Right renal pelvis (tissue), 4 donors: ENCODE measurements around the gene PEX12. TPM values are rescaled to one million over a fixed set of nuclear protein-coding genes. Genes with fewer than 3 reads are reported as not detected.
"Not testable (repeated sequence)": the region's sequence is repeated elsewhere in the genome, so short reads cannot be mapped to it uniquely, and the experiment has no call there.

Experiments used
- DNase-seq, 4 donors: peaks; one replicate each; pipeline ENCODE4 v3.0.0-alpha.2; 2013; ENCODE audit warnings: low read depth in 4 of 4, low spot score in 3 of 4, missing footprints in 1 of 4
- polyA plus RNA-seq, 4 donors: library from polyadenylated mRNA; unstranded; fragments of 120-200 nt; gene quantifications; one replicate each; pipeline ENCODE4 v1.2.1, GENCODE V29; 2013; ENCODE audit not compliant: insufficient read length in 4 of 4

PEX12 gene
- polyA plus RNA-seq: 10 to 100 TPM; 11.8 to 14.9 (median 13.4) TPM

- peak; percentile 76 to 91 (median 84) for DNase-seq
These were observed at the start of gene PEX12 for GRCh38 chr17:35578197-35578928. Gene PEX12, minus strand, starts transcription at chr17:35578571. Its CDS starts 550 bp downstream, at chr17:35578021.

- DNase-seq: peak in 2 of 4 donors; percentile 3 to 12
These were observed 49.0 kb upstream of the PEX12 start for GRCh38 chr17:35627417-35627816.

GRCh38 chr17:35621768-35622167 lies 43.4 kb upstream of the PEX12 start:
- no peak for DNase-seq

- no peak for DNase-seq
These were observed 40.3 kb upstream of the PEX12 start for GRCh38 chr17:35618628-35619027.

- DNase-seq: no peak
These were observed 39.1 kb upstream of the PEX12 start for GRCh38 chr17:35617505-35617904.

GRCh38 chr17:35616536-35616935 lies 38.2 kb upstream of the PEX12 start:
- no peak for DNase-seq

- no peak for DNase-seq
These were observed 36.4 kb upstream of the PEX12 start for GRCh38 chr17:35614810-35615209.

- DNase-seq: peak; percentile 18 to 35 (median 25)
These were observed 34.7 kb upstream of the PEX12 start for GRCh38 chr17:35612924-35613521.

GRCh38 chr17:35610746-35611145 lies 32.4 kb upstream of the PEX12 start:
- not testable (repeated sequence) for DNase-seq

GRCh38 chr17:35609831-35610230 lies 31.5 kb upstream of the PEX12 start:
- DNase-seq: no peak

- no peak for DNase-seq
These were observed 29.0 kb upstream of the PEX12 start for GRCh38 chr17:35607239-35607847.

- no peak for DNase-seq
These were observed 27.3 kb upstream of the PEX12 start for GRCh38 chr17:35605678-35606077.

GRCh38 chr17:35603674-35604073 lies 25.3 kb upstream of the PEX12 start:
- no peak for DNase-seq

- no peak for DNase-seq
These were observed 19.2 kb upstream of the PEX12 start for GRCh38 chr17:35597604-35598003.

GRCh38 chr17:35596530-35597233 lies 18.3 kb upstream of the PEX12 start:
- DNase-seq: no peak

GRCh38 chr17:35596072-35596471 lies 17.7 kb upstream of the PEX12 start:
- DNase-seq: no peak

- DNase-seq: no peak
These were observed 10.0 kb upstream of the PEX12 start for GRCh38 chr17:35588196-35588920.

- peak; percentile 95 to 100 (median 96) for DNase-seq
These were observed 8.9 kb upstream of the PEX12 start, which contains the start of gene AP2B1 for GRCh38 chr17:35587074-35587961. Gene AP2B1, plus strand, starts transcription at chr17:35587322. Its CDS starts 6,709 bp downstream, at chr17:35594031.

- no peak for DNase-seq
These were observed 8.2 kb upstream of the PEX12 start for GRCh38 chr17:35586569-35587073.
